Right kidney (tissue), 1 donor: ENCODE results near the gene NPM3.

Experiments
- DNase-seq: peaks from one replicate; pipeline ENCODE4 v3.0.0-alpha.2; 2016

NPM3 gene

GRCh38 chr10:101760510-101760909 lies 22.7 kb downstream of the NPM3 start:
- DNase-seq: no peak

GRCh38 chr10:101759309-101760247 lies 23.7 kb downstream of the NPM3 start:
- no peak for DNase-seq

- no peak for DNase-seq
Measured at GRCh38 chr10:101758858-101759257, 24.4 kb downstream of the NPM3 start.

GRCh38 chr10:101752241-101752640 lies 31.0 kb downstream of the NPM3 start:
- DNase-seq: no peak

- no peak for DNase-seq
Measured at GRCh38 chr10:101749047-101750016, 33.9 kb downstream of the NPM3 start.

GRCh38 chr10:101748496-101748895 lies 34.8 kb downstream of the NPM3 start:
- DNase-seq: no peak

- DNase-seq: no peak
Measured at GRCh38 chr10:101745074-101745696, 38.1 kb downstream of the NPM3 start.

- no peak for DNase-seq
Measured at GRCh38 chr10:101744267-101744666, 39.0 kb downstream of the NPM3 start.

- no peak for DNase-seq
Measured at GRCh38 chr10:101741938-101742337, 41.3 kb downstream of the NPM3 start.

- no peak for DNase-seq
Measured at GRCh38 chr10:101736666-101737065, 46.6 kb downstream of the NPM3 start.

GRCh38 chr10:101732096-101732495 lies 51.1 kb downstream of the NPM3 start:
- no peak for DNase-seq
